ENCODE results near the gene SPEF2.
"Not testable (repeated sequence)": the region's sequence is repeated elsewhere in the genome, so short reads cannot be mapped to it uniquely, and the experiment has no call there.

The SPEF2 gene

GRCh38 chr5:35651002-35651756, 33.5 kb downstream of the SPEF2 start:
- peak; percentile 18 for DNase-seq (ENCODE audit: low spot score)

DNA sequence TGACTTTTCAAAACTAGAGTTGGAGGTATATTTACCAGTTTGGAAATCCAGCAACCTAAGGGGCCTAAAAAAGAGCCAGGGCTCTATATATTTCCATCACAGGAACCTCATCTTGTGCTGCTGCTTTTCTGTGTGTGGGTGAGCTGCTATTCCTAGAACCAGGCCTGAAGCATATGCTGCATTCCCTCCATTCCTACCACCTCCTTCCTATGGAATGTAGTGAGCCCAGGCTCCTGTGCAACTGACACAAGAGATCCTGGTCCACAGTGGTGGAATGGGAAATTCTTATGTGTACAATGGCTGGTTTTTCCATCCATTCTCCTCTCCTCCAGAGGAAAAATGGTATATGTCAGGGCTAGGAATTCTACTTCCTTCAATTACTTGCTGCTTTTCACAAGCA, 39.1 kb downstream of the SPEF2 start:
- no peak for DNase-seq (ENCODE audit: low spot score)

DNA sequence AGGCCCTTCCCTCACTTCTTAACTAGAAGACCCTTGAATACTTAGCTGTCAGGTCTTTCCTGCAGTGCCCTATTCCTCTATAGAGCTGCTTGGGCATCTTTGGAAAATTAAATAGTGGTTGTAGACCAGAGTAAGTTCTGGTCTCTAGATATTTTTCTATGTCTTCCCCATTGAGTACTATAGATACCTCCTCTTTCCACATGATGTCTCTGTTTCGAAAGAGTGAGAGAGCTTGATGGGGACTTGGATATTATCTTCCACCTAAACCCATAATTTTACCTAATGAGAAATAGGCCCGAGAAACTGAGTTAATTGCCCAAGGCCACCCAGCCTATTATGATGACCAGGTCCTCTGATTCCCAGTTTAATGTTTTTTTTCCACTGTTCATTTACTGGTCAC, 40.2 kb downstream of the SPEF2 start:
- no peak for DNase-seq (ENCODE audit: low spot score)

DNA sequence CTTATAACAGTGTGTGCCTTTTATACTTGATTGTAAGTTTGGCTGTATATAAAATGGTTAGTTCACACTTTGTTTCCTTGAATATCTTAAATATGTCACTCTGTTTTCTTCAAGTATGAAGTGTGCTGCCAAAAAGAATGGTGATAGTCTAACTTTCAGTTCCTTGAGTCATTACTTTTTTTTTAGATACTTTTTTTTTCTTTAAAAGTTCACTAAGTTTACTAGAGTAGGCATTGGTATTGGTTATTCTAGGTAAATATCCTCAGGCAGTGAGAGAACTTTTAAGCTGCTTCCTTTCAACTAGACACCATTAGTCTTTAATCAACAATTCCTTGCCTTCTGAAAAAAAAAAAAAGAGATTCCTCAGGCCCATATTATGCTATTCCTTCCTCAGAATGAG, 41.9 kb downstream of the SPEF2 start:
- DNase-seq (ENCODE audit: low spot score), result no peak

DNA sequence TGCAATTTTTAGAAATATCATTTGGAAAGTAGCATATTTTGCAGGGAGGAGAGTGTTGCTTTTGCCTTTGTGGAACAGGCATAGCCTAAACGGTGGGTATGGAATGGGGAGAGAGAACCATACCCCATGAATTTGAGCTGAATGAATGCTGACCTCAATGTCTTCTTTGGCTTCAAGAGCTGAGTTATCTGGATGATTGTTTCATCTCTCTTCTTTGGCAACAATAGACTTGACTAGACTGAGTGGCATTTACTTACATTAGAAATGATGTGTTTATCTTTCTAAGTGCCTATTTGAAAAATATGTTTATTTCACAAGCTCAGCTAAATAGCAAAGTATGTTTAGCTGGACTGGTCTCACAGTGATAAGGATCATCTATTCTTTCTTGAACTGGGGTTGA, 42.8 kb downstream of the SPEF2 start:
- no peak for DNase-seq (ENCODE audit: low spot score)

DNA sequence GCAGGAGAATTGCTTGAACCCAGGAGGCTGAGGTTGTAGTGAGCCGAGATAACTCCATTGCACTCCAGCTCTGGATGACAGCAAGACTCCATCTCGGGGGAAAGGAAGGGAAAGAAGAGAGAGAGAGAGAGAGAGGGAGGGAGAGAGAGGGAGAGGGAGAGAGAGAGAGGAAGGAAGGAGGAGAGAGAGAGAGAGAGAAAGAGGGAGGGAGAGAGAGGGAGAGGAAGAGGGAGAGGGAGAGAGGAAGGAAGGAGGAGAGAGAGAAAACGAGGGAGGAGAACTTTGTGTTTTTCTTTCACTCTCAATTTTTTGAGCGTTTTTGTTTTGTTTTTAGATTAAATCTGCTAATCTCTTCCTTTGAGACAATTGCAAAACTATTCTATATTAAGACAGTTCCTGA, 46.9 kb downstream of the SPEF2 start:
- DNase-seq (ENCODE audit: low spot score), result no peak

DNA sequence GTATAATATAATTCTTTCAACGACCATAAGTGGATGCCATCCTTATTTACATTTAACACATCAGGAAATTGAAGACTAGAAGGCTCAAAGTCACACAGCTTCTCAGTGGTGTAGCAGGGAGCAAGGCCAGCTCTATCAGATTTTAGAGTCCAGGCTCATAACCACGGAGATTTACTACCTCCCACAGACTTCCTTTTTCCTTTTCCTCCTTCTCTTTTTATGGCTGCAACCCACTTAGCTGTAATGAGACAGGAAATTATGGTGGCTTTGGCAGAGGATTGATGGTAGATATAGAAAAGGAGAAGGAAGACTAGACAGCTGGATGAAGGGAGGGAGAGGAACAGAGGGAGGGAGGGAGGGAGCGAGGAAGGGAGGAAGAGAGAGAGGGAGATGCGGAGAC, 47.4 kb downstream of the SPEF2 start:
- no peak for DNase-seq (ENCODE audit: low spot score)

GRCh38 chr5:35668319-35668718, 50.7 kb downstream of the SPEF2 start:
- DNase-seq (ENCODE audit: low spot score), result no peak

- DNase-seq (ENCODE audit: low spot score), result no peak
These were observed 51.1 kb downstream of the SPEF2 start for GRCh38 chr5:35668794-35669193.

DNA sequence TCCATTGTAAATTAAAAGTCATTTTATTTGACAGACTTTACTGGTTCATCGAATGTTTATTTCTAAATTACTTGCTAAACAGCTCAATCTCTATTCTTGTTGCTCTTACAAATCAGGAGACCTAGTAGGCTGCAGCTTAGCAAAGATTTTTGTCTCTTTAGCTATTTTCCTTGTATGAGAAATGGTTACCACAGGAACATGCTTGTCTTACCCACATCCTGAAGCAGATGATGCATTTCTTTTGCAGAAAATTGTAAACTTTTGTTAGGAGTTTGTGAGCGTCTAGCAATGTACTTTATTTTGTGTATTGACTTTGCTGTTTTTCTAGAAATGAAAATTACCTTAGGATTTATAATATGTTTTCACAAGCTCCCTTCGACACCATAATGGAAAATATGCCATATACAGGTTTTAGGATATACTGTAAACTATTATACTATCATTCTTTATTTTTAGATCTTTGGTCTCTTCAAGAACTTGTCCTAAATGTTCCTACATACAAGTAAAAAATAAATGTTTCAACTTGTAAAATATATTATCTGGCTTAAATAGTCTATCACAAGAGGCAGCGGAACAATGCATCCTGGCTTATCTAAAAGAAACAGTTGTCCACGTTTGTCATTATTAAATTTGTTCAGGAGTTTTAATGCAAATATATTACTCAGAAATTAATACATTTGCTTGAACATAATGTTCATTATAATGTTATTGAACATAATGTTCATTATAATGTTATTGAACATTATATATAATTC, 54.1 kb downstream of the SPEF2 start:
- DNase-seq (ENCODE audit: low spot score), result no peak

- not testable (repeated sequence) for DNase-seq (ENCODE audit: low spot score)
These were observed 54.6 kb downstream of the SPEF2 start for GRCh38 chr5:35672296-35672655.

- no peak for DNase-seq (ENCODE audit: low spot score)
These were observed 55.3 kb downstream of the SPEF2 start for GRCh38 chr5:35672995-35673394.

- DNase-seq (ENCODE audit: low spot score), result no peak
These were observed 56.4 kb downstream of the SPEF2 start for GRCh38 chr5:35674049-35674448.

DNA sequence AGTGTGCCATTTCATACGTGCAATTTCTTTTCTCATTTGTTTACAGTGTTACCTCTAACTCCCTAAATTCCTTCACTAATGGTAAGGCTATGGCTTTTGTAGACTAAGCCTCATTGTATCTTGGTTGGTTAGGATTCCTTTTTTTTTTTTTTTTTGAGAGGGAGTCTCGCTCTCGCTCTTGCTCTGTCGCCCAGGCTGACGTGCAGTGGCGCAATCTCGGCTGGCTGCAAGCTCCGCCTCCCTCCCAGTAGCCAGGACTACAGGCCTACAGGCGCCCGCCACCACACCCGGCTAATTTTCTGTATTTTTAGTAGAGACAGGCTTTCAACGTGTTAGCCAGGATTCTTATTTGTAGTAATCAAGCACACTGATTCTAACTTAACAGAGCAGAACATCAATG, 57.7 kb downstream of the SPEF2 start:
- DNase-seq (ENCODE audit: low spot score), result no peak

GRCh38 chr5:35677878-35678277, 60.2 kb downstream of the SPEF2 start:
- DNase-seq (ENCODE audit: low spot score), result peak; percentile 11

DNA sequence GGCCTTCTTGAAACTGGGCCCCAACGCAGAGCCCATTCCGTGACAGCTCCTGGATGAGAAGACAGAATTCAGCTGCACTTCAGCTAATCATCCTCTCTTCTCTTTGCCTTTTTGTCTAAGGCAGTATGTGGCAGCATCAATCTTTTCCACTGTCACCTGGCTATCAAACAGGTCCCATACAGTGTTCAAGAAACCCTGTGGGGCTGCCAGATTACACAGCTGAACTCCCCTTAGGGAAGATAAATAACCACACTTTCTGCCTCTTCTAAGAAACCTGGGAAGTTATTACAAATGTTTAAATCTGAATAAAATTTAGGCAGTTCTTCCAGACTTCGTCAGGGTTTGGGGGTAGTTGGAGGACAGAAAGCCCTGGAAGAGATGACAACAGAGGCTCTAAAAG, 61.0 kb downstream of the SPEF2 start:
- no peak for DNase-seq (ENCODE audit: low spot score)

GRCh38 chr5:35679357-35679756, 61.7 kb downstream of the SPEF2 start:
- no peak for DNase-seq (ENCODE audit: low spot score)

GRCh38 chr5:35681911-35682310, 64.2 kb downstream of the SPEF2 start:
- no peak for DNase-seq (ENCODE audit: low spot score)

- DNase-seq (ENCODE audit: low spot score), result no peak
These were observed 65.8 kb downstream of the SPEF2 start for GRCh38 chr5:35683466-35683865.

DNA sequence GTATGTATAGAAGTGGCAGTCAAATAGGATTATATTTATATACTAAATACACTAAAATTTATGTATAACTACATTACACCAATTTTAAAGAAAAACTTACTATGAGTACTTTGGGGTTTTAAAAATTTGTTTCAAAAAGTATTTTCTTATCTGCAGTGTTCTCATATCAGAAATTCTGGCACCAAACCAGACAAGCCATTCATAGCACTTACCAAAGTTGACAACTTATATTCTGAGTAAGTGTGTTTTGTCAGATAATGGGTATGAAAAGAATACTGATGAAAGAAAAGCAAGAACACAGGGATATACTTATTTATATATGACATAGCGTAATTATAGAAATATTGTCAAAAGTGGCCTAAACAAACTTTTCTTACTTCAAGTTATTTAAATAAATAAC, 67.5 kb downstream of the SPEF2 start:
- no peak for DNase-seq (ENCODE audit: low spot score)

- no peak for DNase-seq (ENCODE audit: low spot score)
These were observed 70.3 kb downstream of the SPEF2 start for GRCh38 chr5:35687961-35688360.

- no peak for DNase-seq (ENCODE audit: low spot score)
These were observed 76.8 kb downstream of the SPEF2 start for GRCh38 chr5:35694481-35694880.

GRCh38 chr5:35698047-35698808, 80.6 kb downstream of the SPEF2 start:
- no peak for DNase-seq (ENCODE audit: low spot score)
